T-cell (primary cell): ENCODE data around the gene PPP2R5C. TPM values are rescaled to one million over a fixed set of nuclear protein-coding genes. Genes with fewer than 3 reads are reported as not detected.

ENCODE experiments used
- ATAC-seq, 4 experiments: fragments of 200-7000 bp in 3 of 4; fragments of 150-1000 bp in 1 of 4; cut with Tn5 transposase; replicated peaks in 1 of 4; 1 replicate in 3 of 4; 2 replicates in 1 of 4; pipeline ENCODE4 v1.10.0; 2021; ENCODE audit warnings: moderate library complexity in 3 of 4, mild to moderate bottlenecking in 2 of 4, moderate number of reproducible peaks in 1 of 4
- CTCF ChIA-PET, 2 donors: fragments of 300-600 bp; sonication (Branson Sonifier 250); formaldehyde crosslinking; loops; one replicate each; lab custom pipeline; 2022; ENCODE audit warnings: antibody characterized with exemption in 2 of 2; lab: Charles Lee
- POLR2A ChIA-PET, 2 donors: fragments of 300-600 bp; sonication (Branson Sonifier 250); formaldehyde crosslinking; loops; one replicate each; lab custom pipeline; 2022; ENCODE audit warnings: antibody characterized with exemption in 2 of 2; lab: Charles Lee
- DNase-seq, 35 experiments: peaks; one replicate each; pipeline versions ENCODE4 v3.0.0 to v3.0.0-alpha.2; 2013 to 2023
- H3K27ac ChIP-seq: one replicate; pipeline ENCODE4 v1.5.1; 2013; ENCODE audit warnings: low read length
- H3K27me3 ChIP-seq, 2 experiments: replicated peaks in 1 of 2; 1 replicate in 1 of 2; 2 replicates in 1 of 2; pipeline versions ENCODE4 v1.6.1 to v1.7.0; 2013; ENCODE audit warnings: low read length in 1 of 2, mixed read lengths in 1 of 2; ENCODE audit not compliant: control insufficient read depth in 2 of 2, insufficient read depth in 2 of 2; ENCODE audit errors: extremely low read depth in 1 of 2
- H3K36me3 ChIP-seq, 2 donors: 1 replicate in 1 of 2; 2 replicates in 1 of 2; pipeline versions ENCODE4 v1.6.1 to v1.7.0; 2013; ENCODE audit warnings: low read length in 1 of 2; ENCODE audit not compliant: control insufficient read depth in 2 of 2, insufficient read depth in 1 of 2; ENCODE audit errors: extremely low read depth in 1 of 2
- H3K4me1 ChIP-seq, 2 experiments: 1 replicate in 1 of 2; 2 replicates in 1 of 2; pipeline versions ENCODE4 v1.6.1 to v1.7.0; 2013; ENCODE audit warnings: low read length in 2 of 2, mixed read lengths in 1 of 2; ENCODE audit not compliant: insufficient read depth in 2 of 2, control insufficient read depth in 1 of 2; ENCODE audit errors: extremely low read depth in 1 of 2
- H3K4me3 ChIP-seq, 2 donors: 1 replicate in 1 of 2; 2 replicates in 1 of 2; pipeline versions ENCODE4 v1.5.1 to v1.7.0; 2013; ENCODE audit warnings: mild to moderate bottlenecking in 2 of 2, low read length in 1 of 2, moderate library complexity in 1 of 2; ENCODE audit not compliant: control insufficient read depth in 1 of 2; ENCODE audit errors: extremely low read depth in 1 of 2
- H3K9me3 ChIP-seq: 2 replicates; pipeline ENCODE4 v1.7.0; 2013
- H3K27ac Mint-ChIP-seq, 2 donors: one replicate each; pipeline ENCODE4 v1.8.0; 2020 to 2021; ENCODE audit warnings: mild to moderate bottlenecking in 2 of 2, mixed read lengths in 2 of 2
- H3K27me3 Mint-ChIP-seq, 2 donors: one replicate each; pipeline ENCODE4 v1.8.0; 2021 to 2022; ENCODE audit warnings: mixed read lengths in 2 of 2
- H3K36me3 Mint-ChIP-seq: one replicate; pipeline ENCODE4 v1.8.0; 2021; ENCODE audit warnings: mixed read lengths
- H3K4me1 Mint-ChIP-seq, 3 donors: one replicate each; pipeline ENCODE4 v1.8.0; 2020 to 2022; ENCODE audit warnings: mixed read lengths in 3 of 3, mild to moderate bottlenecking in 1 of 3
- H3K4me3 Mint-ChIP-seq, 3 donors: one replicate each; pipeline ENCODE4 v1.8.0; 2020 to 2022; ENCODE audit warnings: mild to moderate bottlenecking in 3 of 3, mixed read lengths in 3 of 3, moderate library complexity in 3 of 3
- H3K9me3 Mint-ChIP-seq, 3 donors: one replicate each; pipeline ENCODE4 v1.8.0; 2020 to 2022; ENCODE audit warnings: mixed read lengths in 3 of 3
- WGBS: methylation state at CpG from one replicate; pipeline ENCODE4 v1.1.5; 2013; ENCODE audit warnings: missing lambda C conversion rate; ENCODE audit not compliant: insufficient coverage; 5-methylcytosine and 5-hydroxymethylcytosine counted together
- total RNA-seq, 35 experiments: library from RNA in 6 of 35; stranded (reverse) in 6 of 35; fragments of 120-200 nt in 1 of 35; gene quantifications; one replicate each; pipeline versions ENCODE4 v1.2.1 to v1.2.4 and lab custom pipeline; 2013 to 2026

Gene PPP2R5C
- total RNA-seq, 5 donors from 2014 or later (not counting 1 experiment from before 2014, with no cell fraction given) = 435 to 627 (median 489) TPM

DNA sequence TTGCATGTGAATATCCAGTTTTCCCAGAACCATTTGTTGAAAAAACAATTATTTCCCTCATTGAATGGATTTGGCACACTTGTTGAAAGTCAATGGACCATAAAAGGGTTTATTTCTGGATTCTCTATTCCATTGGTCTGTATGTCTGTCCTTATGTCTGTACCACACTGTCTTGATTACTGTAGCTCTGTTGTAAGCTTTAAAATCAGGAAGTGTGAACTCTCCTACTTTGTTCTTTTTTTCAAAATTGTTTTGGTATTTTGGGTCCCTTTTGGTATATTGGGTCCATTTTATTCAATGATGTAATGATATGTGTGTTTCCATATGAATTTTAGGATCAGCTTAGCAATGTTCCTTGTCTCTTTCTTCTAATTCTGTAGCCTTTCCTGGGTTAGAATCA lies 64.8 kb downstream of the PPP2R5C start:
- peaks cover 0 to 48% of the 10 kb centered on the region in 2 donors for H3K36me3 ChIP-seq
- POLR2A ChIA-PET = interaction anchor here (0.6 to 6.0 kb wide), 15 partner anchors 9 to 1761 kb away, joined by 3 to 277 read pairs (median 5); partner anchors contain the start of gene EVL (in 1 of the 2)
- Mint-ChIP-seq H3K4me3 (peak overlapping the region; percentile 81 to 91 (median 88)), H3K36me3 (peaks cover 58% of the 10 kb centered on the region), H3K4me1 (peaks cover 74 to 97% (median 82%) of the 10 kb centered on the region in 3 donors), H3K27me3 (no peaks in the 10 kb centered on the region), H3K27ac (peak overlapping the region; percentile 97), H3K9me3 (no peaks in the 10 kb centered on the region)
- H3K27ac ChIP-seq = peak overlapping the region; percentile 99
- H3K27me3 ChIP-seq = no peaks in the 10 kb centered on the region
- DNase-seq (peak in 1 of 35 experiments; percentile 14), ATAC-seq (no peak)
- H3K4me3 ChIP-seq = peak overlapping the region; percentile 32 to 70
- H3K4me1 ChIP-seq = peaks cover 58 to 64% of the 10 kb centered on the region in 2 experiments
- CTCF ChIA-PET = interaction anchor here in 1 of 2 donors (0.7 to 2.1 kb wide), 3 partner anchors 17 to 924 kb away, joined by 3 to 8 read pairs (median 4); no protein-coding TSS in a partner anchor
- no peaks in the 10 kb centered on the region for H3K9me3 ChIP-seq

DNA sequence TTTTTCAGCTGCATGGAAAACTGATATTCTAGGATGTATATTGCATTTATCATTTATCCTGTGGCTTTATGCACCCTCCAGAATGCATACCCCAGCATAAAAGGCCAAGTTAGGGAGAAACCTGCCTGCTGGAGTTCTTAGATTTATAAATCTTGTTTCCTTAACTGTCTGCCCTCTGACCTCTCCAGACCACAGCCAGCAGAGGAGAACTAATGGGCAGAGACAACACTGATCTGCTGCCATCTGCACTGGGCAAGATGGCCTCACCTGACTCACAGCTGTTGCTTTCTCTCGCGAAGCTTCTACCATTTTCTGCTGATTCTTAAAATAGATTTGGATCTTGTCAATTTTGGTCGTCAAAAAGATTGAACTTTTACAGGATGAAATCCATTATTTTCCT lies 65.8 kb downstream of the PPP2R5C start:
- no CpG with 5 or more reads among the region's 3 CpGs for WGBS
- H3K4me1 ChIP-seq = peaks cover 57 to 58% of the 10 kb centered on the region in 2 experiments
- H3K4me3 ChIP-seq = peak overlapping the region in 1 of 2 donors; percentile 2
- H3K4me3 Mint-ChIP-seq = peak overlapping the region; percentile 67 to 91 (median 81)
- H3K4me1 Mint-ChIP-seq = peaks cover 74 to 96% (median 83%) of the 10 kb centered on the region in 3 donors
- ChIA-PET POLR2A (interaction anchor here (0.5 to 6.0 kb wide), 8 partner anchors 10 to 319 kb away, joined by 3 to 277 read pairs (median 6); no protein-coding TSS in a partner anchor), CTCF (interaction anchor here (0.6 to 2.1 kb wide), 2 partner anchors 13 to 18 kb away, joined by 4 to 8 read pairs; no protein-coding TSS in a partner anchor)
- DNase-seq (no peak), ATAC-seq (no peak)
- no peaks in the 10 kb centered on the region for H3K27me3 ChIP-seq
- peak overlapping the region; percentile 99 for H3K27ac ChIP-seq
- H3K9me3 ChIP-seq = no peaks in the 10 kb centered on the region
- H3K9me3 Mint-ChIP-seq = no peaks in the 10 kb centered on the region
- peaks cover 64% of the 10 kb centered on the region for H3K36me3 Mint-ChIP-seq
- H3K36me3 ChIP-seq = peaks cover 0 to 57% of the 10 kb centered on the region in 2 donors
- H3K27ac Mint-ChIP-seq = peak overlapping the region; percentile 94 to 97
- H3K27me3 Mint-ChIP-seq = no peaks in the 10 kb centered on the region

DNA sequence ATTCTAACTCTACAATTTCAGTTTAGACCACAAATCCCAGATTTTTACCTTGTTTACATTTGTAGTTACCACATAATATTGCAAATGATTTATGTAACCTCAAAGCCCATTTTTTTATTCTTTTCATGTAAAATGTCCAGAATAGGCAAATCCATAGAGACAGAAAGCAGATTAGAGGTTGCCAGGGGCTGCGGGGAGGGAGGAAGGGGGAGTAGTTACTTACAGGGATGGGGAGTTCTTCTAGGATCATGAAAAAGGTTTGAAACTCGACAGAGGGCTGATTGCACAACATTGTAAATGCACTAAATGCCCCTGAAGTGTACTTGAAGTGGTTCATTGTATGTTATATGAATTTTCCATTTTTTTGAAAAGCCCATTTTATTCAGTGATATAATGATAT lies 66.5 kb downstream of the PPP2R5C start:
- Mint-ChIP-seq H3K36me3 (peaks cover 68% of the 10 kb centered on the region), H3K4me1 (peaks cover 77 to 96% (median 83%) of the 10 kb centered on the region in 3 donors), H3K4me3 (peak overlapping the region; percentile 67 to 91 (median 81)), H3K9me3 (no peaks in the 10 kb centered on the region), H3K27me3 (no peaks in the 10 kb centered on the region), H3K27ac (peak overlapping the region; percentile 94 to 97)
- Histone ChIP-seq H3K36me3 (peaks cover 0 to 64% of the 10 kb centered on the region in 2 donors), H3K27me3 (no peaks in the 10 kb centered on the region), H3K9me3 (no peaks in the 10 kb centered on the region), H3K27ac (peak overlapping the region; percentile 99), H3K4me3 (no peak overlapping the region), H3K4me1 (peaks cover 55 to 64% of the 10 kb centered on the region in 2 experiments)
- no peak for DNase-seq
- 83% methylated on average over 1 of the region's 2 CpGs for WGBS
- POLR2A ChIA-PET = interaction anchor here (0.6 to 6.0 kb wide), 4 partner anchors 16 to 49 kb away, joined by 3 to 277 read pairs (median 6); no protein-coding TSS in a partner anchor
- no peak for ATAC-seq
- CTCF ChIA-PET = no interaction called here

DNA sequence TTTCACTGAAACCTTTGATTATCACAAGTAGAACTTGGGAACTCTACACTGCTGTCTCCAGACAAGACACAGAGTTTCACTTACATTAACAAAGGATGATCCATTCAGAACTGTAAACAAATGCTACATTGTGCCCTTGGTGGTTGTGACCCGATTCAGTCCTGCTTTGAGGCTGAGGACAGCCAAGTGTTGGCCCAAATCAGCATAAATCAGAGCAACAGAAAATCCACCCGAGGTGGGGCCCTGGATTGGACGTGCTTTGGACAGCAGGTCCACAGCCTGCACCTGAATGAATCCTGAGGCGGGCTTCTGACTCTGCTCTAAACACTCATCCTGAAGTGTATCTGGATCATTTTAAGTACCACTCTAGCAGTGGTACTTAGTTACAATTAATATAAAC lies 68.8 kb downstream of the PPP2R5C start:
- H3K4me1 Mint-ChIP-seq = peaks cover 94 to 97% (median 96%) of the 10 kb centered on the region in 3 donors
- Histone ChIP-seq H3K9me3 (no peaks in the 10 kb centered on the region), H3K36me3 (peaks cover 3 to 80% of the 10 kb centered on the region in 2 donors), H3K4me1 (peaks cover 43 to 80% of the 10 kb centered on the region in 2 experiments), H3K27ac (peak overlapping the region; percentile 99), H3K27me3 (no peaks in the 10 kb centered on the region), H3K4me3 (no peak overlapping the region)
- ChIA-PET CTCF (interaction anchor here (0.6 to 1.6 kb wide), 4 partner anchors 14 to 59 kb away, joined by 3 to 4 read pairs (median 3); no protein-coding TSS in a partner anchor), POLR2A (interaction anchor here (1.1 to 3.2 kb wide), 3 partner anchors 16 to 21 kb away, joined by 5 to 27 read pairs (median 6); no protein-coding TSS in a partner anchor)
- H3K9me3 Mint-ChIP-seq = no peaks in the 10 kb centered on the region
- DNase-seq (no peak), ATAC-seq (no peak)
- 93% methylated on average over 3 of the region's 4 CpGs for WGBS
- H3K27ac Mint-ChIP-seq = peak overlapping the region; percentile 94 to 97
- peak overlapping the region in 2 of 3 donors; percentile 59 to 81 for H3K4me3 Mint-ChIP-seq
- peaks cover 68% of the 10 kb centered on the region for H3K36me3 Mint-ChIP-seq
- H3K27me3 Mint-ChIP-seq = no peaks in the 10 kb centered on the region

DNA sequence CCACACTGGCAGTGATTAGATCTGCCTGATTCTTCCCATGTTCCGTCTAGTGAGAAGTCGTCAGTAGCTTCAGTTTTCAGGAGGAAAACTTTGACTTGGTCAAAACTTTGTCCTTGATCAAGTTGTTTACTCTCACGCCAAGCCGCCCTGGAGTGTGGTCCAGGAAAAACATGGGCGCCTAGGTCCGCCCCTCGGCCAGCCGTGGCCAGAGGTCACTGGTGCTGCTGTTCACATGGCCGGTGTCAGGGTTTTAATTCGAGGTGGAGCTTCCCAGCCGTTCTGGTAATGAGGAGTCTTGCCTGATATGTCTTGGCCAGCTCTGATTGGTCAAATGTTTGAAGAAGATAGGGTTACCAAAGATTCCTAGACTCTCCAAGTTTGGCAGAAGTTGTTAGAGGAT lies 71.5 kb downstream of the PPP2R5C start:
- peaks cover 59% of the 10 kb centered on the region for H3K36me3 Mint-ChIP-seq
- ATAC-seq = no peak
- Histone ChIP-seq H3K4me3 (no peak overlapping the region), H3K4me1 (peaks cover 26 to 84% of the 10 kb centered on the region in 2 experiments), H3K27ac (no peak overlapping the region), H3K36me3 (peaks cover 3 to 80% of the 10 kb centered on the region in 2 donors), H3K9me3 (no peaks in the 10 kb centered on the region), H3K27me3 (no peaks in the 10 kb centered on the region)
- ChIA-PET POLR2A (interaction anchor here in 1 of 2 donors (0.8 to 1.5 kb wide), 2 partner anchors 9 to 42 kb away, joined by 3 to 4 read pairs; no protein-coding TSS in a partner anchor), CTCF (no interaction called here)
- no peak for DNase-seq
- 94% methylated on average over 11 of the region's 11 CpGs for WGBS
- H3K27me3 Mint-ChIP-seq = no peaks in the 10 kb centered on the region
- H3K9me3 Mint-ChIP-seq = no peaks in the 10 kb centered on the region
- H3K4me3 Mint-ChIP-seq = peak overlapping the region in 2 of 3 donors; percentile 31 to 53
- H3K27ac Mint-ChIP-seq = peak overlapping the region; percentile 66 to 76
- peaks cover 95 to 98% (median 95%) of the 10 kb centered on the region in 3 donors for H3K4me1 Mint-ChIP-seq

DNA sequence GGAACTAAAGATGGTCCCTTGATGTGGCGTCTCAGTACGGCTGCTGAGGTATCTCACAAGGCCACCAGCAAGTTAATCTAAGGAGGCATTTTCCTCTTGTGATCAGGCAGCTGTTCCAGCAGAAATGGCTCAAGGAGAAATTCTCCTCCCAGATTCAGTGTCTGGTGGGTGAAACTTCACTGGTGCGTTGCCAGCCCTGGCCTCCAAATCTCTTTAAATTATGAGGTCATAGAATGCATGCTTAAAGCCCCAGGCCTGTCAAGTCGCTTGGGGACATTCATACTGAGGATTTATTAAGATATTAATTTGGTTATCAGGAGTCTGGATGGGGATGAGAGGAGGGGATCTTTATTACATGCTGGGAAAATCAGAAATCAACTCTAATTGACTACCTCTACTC lies 72.9 kb downstream of the PPP2R5C start:
- H3K4me1 Mint-ChIP-seq = peaks cover 95 to 98% (median 95%) of the 10 kb centered on the region in 3 donors

More for the DNA sequence above, 72.9 kb downstream of the PPP2R5C start:
- DNase-seq (no peak), ATAC-seq (no peak)
- Histone ChIP-seq H3K4me3 (no peak overlapping the region), H3K36me3 (peaks cover 3 to 67% of the 10 kb centered on the region in 2 donors), H3K9me3 (no peaks in the 10 kb centered on the region), H3K27ac (peak overlapping the region; percentile 8), H3K27me3 (no peaks in the 10 kb centered on the region), H3K4me1 (peaks cover 24 to 86% of the 10 kb centered on the region in 2 experiments)
- H3K27ac Mint-ChIP-seq = peak overlapping the region; percentile 67 to 71
- ChIA-PET CTCF (interaction anchor here in 1 of 2 donors (1.1 kb wide), 1 partner anchor 64 kb away, joined by 6 read pairs; no protein-coding TSS in a partner anchor), POLR2A (interaction anchor here in 1 of 2 donors (1.1 kb wide), 1 partner anchor 24 kb away, joined by 5 read pairs; no protein-coding TSS in a partner anchor)
- WGBS = 89% methylated on average over 2 of the region's 4 CpGs
- peaks cover 54% of the 10 kb centered on the region for H3K36me3 Mint-ChIP-seq
- H3K9me3 Mint-ChIP-seq = no peaks in the 10 kb centered on the region
- H3K4me3 Mint-ChIP-seq = peak overlapping the region in 1 of 3 donors; percentile 30
- no peaks in the 10 kb centered on the region for H3K27me3 Mint-ChIP-seq
